PC-3 (cell line): ENCODE data around the gene OSBPL2. TPM values are rescaled to one million over a fixed set of nuclear protein-coding genes. Genes with fewer than 3 reads are reported as not detected.

Experiments used
- ATAC-seq: fragments of 200-7000 bp; cut with Tn5 transposase; 2 replicates; pipeline ENCODE4 v1.9.1; 2020; ENCODE audit warnings: mild to moderate bottlenecking, moderate library complexity
- BruUV-seq: library from RNA; stranded (reverse); fragments of 400-500 nt; replicated peaks from 2 replicates; lab custom pipeline; 2021; lab: Mats Ljungman, UMichigan
- CTCF ChIA-PET: fragments of 300-600 bp; sonication (Branson Sonifier 250); formaldehyde crosslinking; loops from one replicate; lab custom pipeline; 2022; ENCODE audit warnings: antibody characterized with exemption; lab: Charles Lee
- POLR2A ChIA-PET: fragments of 300-600 bp; sonication (Branson Sonifier 250); formaldehyde crosslinking; loops from one replicate; lab custom pipeline; 2022; ENCODE audit warnings: antibody characterized with exemption; ENCODE audit not compliant: unreplicated experiment; lab: Charles Lee
- DNase-seq: peaks from one replicate; pipeline ENCODE4 v3.0.0-alpha.2; 2015
- H2AFZ ChIP-seq: fragments of 300-600 bp; sonication (generic); 2 replicates; pipeline ENCODE4 v1.6.0; 2016; ENCODE audit warnings: antibody characterized with exemption, low read length
- H3F3A ChIP-seq: fragments of 300-600 bp; sonication (generic); one replicate; pipeline ENCODE4 v1.6.0; 2017; ENCODE audit warnings: antibody characterized with exemption, low read length, control low read depth, mild to moderate bottlenecking; ENCODE audit not compliant: unreplicated experiment
- H3K27ac ChIP-seq: fragments of 300-600 bp; sonication (generic); 2 replicates; pipeline ENCODE4 v1.5.1; 2016; ENCODE audit warnings: mild to moderate bottlenecking, low read length
- H3K27me3 ChIP-seq: fragments of 300-600 bp; sonication (generic); 2 replicates; pipeline ENCODE4 v1.6.1; 2016; ENCODE audit warnings: low read length, mixed read lengths
- H3K36me3 ChIP-seq: fragments of 300-600 bp; sonication (generic); 2 replicates; pipeline ENCODE4 v1.6.1; 2016; ENCODE audit warnings: low read depth, mixed run types, low read length, mixed read lengths
- H3K4me1 ChIP-seq: fragments of 300-600 bp; sonication (generic); 2 replicates; pipeline ENCODE4 v1.5.1; 2016; ENCODE audit warnings: low read length; ENCODE audit not compliant: insufficient read depth
- H3K4me2 ChIP-seq: fragments of 300-600 bp; sonication (generic); 2 replicates; pipeline ENCODE4 v1.6.0; 2016; ENCODE audit warnings: low read length
- H3K4me3 ChIP-seq: fragments of 300-600 bp; sonication (generic); 2 replicates; pipeline ENCODE4 v1.5.1; 2016; ENCODE audit warnings: mild to moderate bottlenecking, low read length, mixed read lengths
- H3K79me2 ChIP-seq: fragments of 300-600 bp; sonication (generic); 2 replicates; pipeline ENCODE4 v1.6.1; 2017; ENCODE audit warnings: low read length, mixed read lengths
- H3K9ac ChIP-seq: fragments of 300-600 bp; sonication (generic); 2 replicates; pipeline ENCODE4 v1.6.0; 2016; ENCODE audit warnings: mild to moderate bottlenecking, low read length
- H3K9me2 ChIP-seq: fragments of 300-600 bp; sonication (generic); replicated peaks from 2 replicates; pipeline ENCODE4 v1.6.1; 2016; ENCODE audit warnings: mixed run types, low read length, mixed read lengths
- H3K9me3 ChIP-seq: fragments of 300-600 bp; sonication (generic); 2 replicates; pipeline ENCODE4 v1.6.1; 2016; ENCODE audit warnings: low read length, mixed read lengths
- H4K20me1 ChIP-seq: fragments of 300-600 bp; sonication (generic); 2 replicates; pipeline ENCODE4 v1.6.1; 2016; ENCODE audit warnings: low read length, mixed read lengths
- EZH2 ChIP-seq: fragments of 300-600 bp; sonication (generic); IDR thresholded peaks from one replicate; pipeline ENCODE4 v1.6.1; 2017; ENCODE audit warnings: antibody characterized with exemption, mild to moderate bottlenecking, low read length; ENCODE audit not compliant: unreplicated experiment
- EZH2phosphoT487 ChIP-seq: fragments of 300-600 bp; sonication (generic); IDR thresholded peaks from 2 replicates; pipeline ENCODE4 v1.6.1; 2018; ENCODE audit warnings: mild to moderate bottlenecking, antibody characterized with exemption, low read length, borderline replicate concordance
- intact Hi-C: fragments of 100-400 bp; cut with micrococcal nuclease; formaldehyde crosslinking; loops from 2 replicates; pipeline ENCODE4 v1.9.0; 2023
- total RNA-seq: library from RNA; depleted of rRNA; stranded (reverse); fragments of >200 nt; gene quantifications from 2 replicates; pipeline ENCODE4 v1.2.3, GENCODE V29; 2014
- TF ChIP-seq, protein P1 (sequence below): fragments of 300-600 bp; sonication (generic); conservative IDR thresholded peaks from 2 replicates; pipeline ENCODE4 v1.5.1; 2017; ENCODE audit warnings: antibody characterized with exemption, low read depth, mild to moderate bottlenecking, low read length

OSBPL2 gene
- total RNA-seq, 1 experiment from 2014 or later = 39.7 TPM

DNA sequence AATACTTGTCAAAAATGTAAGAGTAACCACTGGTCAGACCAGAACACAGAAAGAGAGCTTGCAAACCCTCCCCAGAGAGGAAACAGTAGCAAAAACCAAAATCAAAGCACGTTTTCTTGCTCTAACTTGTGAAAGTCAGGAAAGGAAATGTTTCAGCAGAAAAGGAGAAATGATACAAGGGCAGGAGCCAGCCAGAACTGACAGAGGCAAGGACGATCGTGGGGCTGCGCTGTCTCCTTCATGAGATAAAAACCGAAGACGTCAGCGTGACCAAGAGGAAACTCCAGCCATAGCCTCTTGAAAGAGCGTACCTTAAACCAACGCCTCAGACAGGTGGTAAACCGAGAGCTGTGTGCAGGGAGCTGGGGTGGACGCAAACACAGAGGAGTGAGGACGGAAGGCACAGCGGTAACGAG lies 101.3 kb downstream of the OSBPL2 start:
- Histone ChIP-seq H2AFZ (no peak overlapping the region), H3K4me1 (no peaks in the 10 kb centered on the region), H3F3A (no peaks in the 10 kb centered on the region), H3K4me2 (no peak overlapping the region), H3K9me3 (no peaks in the 10 kb centered on the region), H3K27ac (no peak overlapping the region), H3K27me3 (no peaks in the 10 kb centered on the region), H3K36me3 (peaks cover 64% of the 10 kb centered on the region), H3K9me2 (no peaks in the 10 kb centered on the region), H3K9ac (no peak overlapping the region), H3K79me2 (peaks cover 10% of the 10 kb centered on the region; the same call in 1 of the 2 replicates), H3K4me3 (no peak overlapping the region), H4K20me1 (no peaks in the 10 kb centered on the region; the same call in 1 of the 2 replicates)
- intact Hi-C loops = no loop called here
- POLR2A ChIA-PET = no interaction called here
- ATAC-seq (no peak), DNase-seq (no peak)
- TF ChIP-seq EZH2 = no peak
- TF ChIP-seq EZH2phosphoT487 = no peak
- TF ChIP-seq, protein P1, sequence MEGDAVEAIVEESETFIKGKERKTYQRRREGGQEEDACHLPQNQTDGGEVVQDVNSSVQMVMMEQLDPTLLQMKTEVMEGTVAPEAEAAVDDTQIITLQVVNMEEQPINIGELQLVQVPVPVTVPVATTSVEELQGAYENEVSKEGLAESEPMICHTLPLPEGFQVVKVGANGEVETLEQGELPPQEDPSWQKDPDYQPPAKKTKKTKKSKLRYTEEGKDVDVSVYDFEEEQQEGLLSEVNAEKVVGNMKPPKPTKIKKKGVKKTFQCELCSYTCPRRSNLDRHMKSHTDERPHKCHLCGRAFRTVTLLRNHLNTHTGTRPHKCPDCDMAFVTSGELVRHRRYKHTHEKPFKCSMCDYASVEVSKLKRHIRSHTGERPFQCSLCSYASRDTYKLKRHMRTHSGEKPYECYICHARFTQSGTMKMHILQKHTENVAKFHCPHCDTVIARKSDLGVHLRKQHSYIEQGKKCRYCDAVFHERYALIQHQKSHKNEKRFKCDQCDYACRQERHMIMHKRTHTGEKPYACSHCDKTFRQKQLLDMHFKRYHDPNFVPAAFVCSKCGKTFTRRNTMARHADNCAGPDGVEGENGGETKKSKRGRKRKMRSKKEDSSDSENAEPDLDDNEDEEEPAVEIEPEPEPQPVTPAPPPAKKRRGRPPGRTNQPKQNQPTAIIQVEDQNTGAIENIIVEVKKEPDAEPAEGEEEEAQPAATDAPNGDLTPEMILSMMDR = no peak
- CTCF ChIA-PET = interaction anchor here (0.7 kb wide), 1 partner anchor 35 kb away, joined by 3 read pairs; no protein-coding TSS in a partner anchor
- BruUV-seq = no TSS peak

- Histone ChIP-seq H3K27me3 (no peaks in the 10 kb centered on the region), H3K4me3 (no peak overlapping the region), H3K4me1 (no peaks in the 10 kb centered on the region), H3K9me3 (no peaks in the 10 kb centered on the region), H3K27ac (no peak overlapping the region), H3K79me2 (peaks cover 10% of the 10 kb centered on the region; the same call in 1 of the 2 replicates), H3K36me3 (peaks cover 72% of the 10 kb centered on the region), H4K20me1 (no peaks in the 10 kb centered on the region), H2AFZ (no peak overlapping the region), H3F3A (no peaks in the 10 kb centered on the region), H3K9me2 (no peaks in the 10 kb centered on the region), H3K9ac (no peak overlapping the region), H3K4me2 (no peak overlapping the region)
- ATAC-seq (no peak), DNase-seq (no peak)
- POLR2A ChIA-PET = no interaction called here
- intact Hi-C loops = no loop called here
- TF ChIP-seq EZH2phosphoT487 (no peak), EZH2 (no peak)
- TF ChIP-seq, protein P1 = no peak
- CTCF ChIA-PET = no interaction called here
- no TSS peak for BruUV-seq
These were observed 104.6 kb downstream of the OSBPL2 start for GRCh38 chr20:62342910-62343309.

DNA sequence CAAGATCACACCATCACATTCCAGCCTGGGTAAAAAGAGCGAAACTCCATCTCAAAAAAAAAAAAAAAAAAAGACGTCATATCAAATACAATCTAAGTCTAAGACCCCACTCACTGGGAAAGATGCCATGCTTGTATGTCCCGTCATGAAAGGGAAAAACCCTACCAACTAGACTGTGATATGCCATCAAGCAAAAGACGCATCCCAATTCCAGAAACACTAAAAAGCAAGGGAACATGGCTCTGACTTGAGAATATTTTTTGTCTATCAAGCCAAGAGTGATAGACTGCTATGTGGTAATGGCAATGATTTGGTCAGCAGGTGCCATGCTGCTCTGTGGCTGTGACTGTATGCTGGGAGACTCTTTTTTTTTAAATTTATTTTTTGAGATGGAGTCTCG lies 105.8 kb downstream of the OSBPL2 start:
- Histone ChIP-seq H3K36me3 (peaks cover 69% of the 10 kb centered on the region), H3K27ac (no peak overlapping the region), H3K4me2 (no peak overlapping the region), H3K4me1 (no peaks in the 10 kb centered on the region), H3K9ac (no peak overlapping the region), H3K9me3 (no peaks in the 10 kb centered on the region), H3K9me2 (no peaks in the 10 kb centered on the region), H4K20me1 (no peaks in the 10 kb centered on the region), H3K79me2 (peaks cover 10% of the 10 kb centered on the region; the same call in 1 of the 2 replicates), H3K27me3 (no peaks in the 10 kb centered on the region), H3F3A (no peaks in the 10 kb centered on the region), H2AFZ (no peak overlapping the region), H3K4me3 (no peak overlapping the region)
- TF ChIP-seq EZH2phosphoT487 = no peak
- TF ChIP-seq, protein P1 = no peak
- no peak for TF ChIP-seq EZH2
- intact Hi-C loops = no loop called here
- no TSS peak for BruUV-seq
- ChIA-PET CTCF (interaction anchor here (0.6 kb wide), 1 partner anchor 236 kb away, joined by 6 read pairs; no protein-coding TSS in a partner anchor), POLR2A (no interaction called here)
- no peak for DNase-seq
- no peak for ATAC-seq
